Sigmoid colon (tissue), 4 donors: ENCODE results near the gene FOLR1.

Experiments
- CTCF ChIP-seq, 4 experiments: fragments of 450-650 bp in 3 of 4; fragments of 200-600 bp in 1 of 4; IDR thresholded peaks; one replicate each; pipeline ENCODE4 v1.5.1; 2016 to 2019; ENCODE audit warnings: antibody characterized with exemption in 4 of 4, mild to moderate bottlenecking in 3 of 4, moderate library complexity in 2 of 4
- EP300 ChIP-seq, 4 donors: sonication (generic); formaldehyde crosslinking; IDR thresholded peaks; one replicate each; pipeline ENCODE4 v1.6.1; 2017; ENCODE audit warnings: antibody characterized with exemption in 4 of 4
- POLR2A ChIP-seq, 2 donors: fragments of 450-650 bp; IDR thresholded peaks; one replicate each; pipeline ENCODE4 v1.6.1; 2016; ENCODE audit warnings: antibody characterized with exemption in 2 of 2, mild to moderate bottlenecking in 2 of 2, moderate library complexity in 2 of 2
- POLR2AphosphoS5 ChIP-seq, 4 donors: sonication (generic); formaldehyde crosslinking; IDR thresholded peaks; one replicate each; pipeline ENCODE4 v1.6.1; 2017; ENCODE audit warnings: antibody characterized with exemption in 4 of 4

DNA sequence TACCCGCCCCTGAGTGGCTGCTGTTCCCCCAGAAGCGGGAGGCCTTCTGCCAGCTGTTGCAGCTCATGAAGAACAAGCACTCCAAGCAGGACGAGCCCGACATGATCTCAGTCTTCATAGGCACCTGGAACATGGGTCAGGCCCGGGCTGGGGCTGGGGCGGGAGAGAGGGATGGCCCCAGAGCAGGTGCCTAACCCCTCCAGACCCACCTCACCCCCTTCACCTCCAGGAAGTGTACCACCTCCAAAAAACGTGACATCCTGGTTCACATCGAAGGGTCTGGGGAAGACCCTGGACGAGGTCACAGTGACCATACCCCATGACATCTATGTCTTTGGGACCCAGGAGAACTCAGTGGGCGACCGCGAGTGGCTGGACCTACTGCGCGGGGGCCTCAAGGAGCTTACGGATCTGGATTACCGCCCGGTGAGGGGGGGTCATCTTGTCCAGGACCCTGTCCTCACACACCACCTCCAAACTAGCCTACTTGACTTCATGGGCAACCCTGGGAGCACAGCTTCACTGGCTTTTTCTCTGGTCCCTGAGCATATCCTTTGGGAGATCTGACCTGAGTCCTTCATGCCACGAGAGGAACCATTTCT, 38.9 kb downstream of the FOLR1 start:
- TF ChIP-seq CTCF (IDR thresholded peaks at IDR 0.05) (no peak), POLR2AphosphoS5 (IDR thresholded peaks at IDR 0.05) (no peak), EP300 (IDR thresholded peaks at IDR 0.05) (no peak), POLR2A (IDR thresholded peaks at IDR 0.05) (no peak)
